SK-N-DZ (cell line): ENCODE measurements around the gene ZBTB7C.

Source experiments
- DNase-seq: peaks from one replicate; pipeline ENCODE4 v3.0.0-alpha.2; 2015; ENCODE audit warnings: low spot score

ZBTB7C gene

GRCh38 chr18:48391868-48392267 is 17.3 kb downstream of the ZBTB7C start:
- DNase-seq = no peak

- DNase-seq = no peak
Measured at GRCh38 chr18:48390641-48391040, 18.5 kb downstream of the ZBTB7C start.

DNA sequence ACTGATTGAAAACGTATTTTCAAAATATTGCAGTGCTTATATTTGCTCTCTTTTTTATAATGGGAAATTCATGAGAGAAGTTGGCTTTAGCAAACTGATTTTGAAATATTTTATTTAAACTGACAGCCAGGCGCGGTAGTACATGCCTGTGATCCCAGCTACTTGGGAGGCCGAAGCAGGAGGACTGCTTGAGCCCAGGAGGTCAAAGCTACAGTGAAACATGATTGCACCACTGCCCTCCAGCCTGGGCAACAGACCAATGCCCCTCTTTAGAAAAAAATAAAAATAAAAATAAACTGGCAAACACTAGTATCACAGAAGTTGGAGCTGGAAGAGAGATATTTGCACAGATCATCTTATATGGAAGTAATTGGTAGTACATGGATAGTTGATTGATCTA is 20.7 kb downstream of the ZBTB7C start:
- DNase-seq = no peak

DNA sequence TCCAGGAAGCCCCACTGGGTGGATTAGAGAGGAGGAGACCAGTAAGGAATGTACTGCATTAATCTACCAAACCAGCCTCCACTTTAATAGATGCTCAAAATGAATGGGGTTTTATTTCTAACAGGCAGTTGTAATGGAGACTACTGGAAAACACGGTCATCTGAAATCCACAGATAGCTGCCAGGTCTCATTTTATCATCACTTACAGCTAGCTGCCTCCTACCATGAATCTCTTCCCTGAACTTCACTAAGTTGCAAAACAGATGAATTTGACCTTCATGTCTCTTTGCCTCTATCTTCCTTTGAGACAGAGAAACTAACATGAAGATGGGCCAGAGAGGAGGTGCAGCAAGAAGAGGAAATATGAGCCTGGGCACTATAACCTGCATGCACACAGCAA is 21.9 kb downstream of the ZBTB7C start:
- no peak for DNase-seq

GRCh38 chr18:48385596-48385995 is 23.6 kb downstream of the ZBTB7C start:
- no peak for DNase-seq

- no peak for DNase-seq
Measured at GRCh38 chr18:48376934-48377333, 32.2 kb downstream of the ZBTB7C start.

DNA sequence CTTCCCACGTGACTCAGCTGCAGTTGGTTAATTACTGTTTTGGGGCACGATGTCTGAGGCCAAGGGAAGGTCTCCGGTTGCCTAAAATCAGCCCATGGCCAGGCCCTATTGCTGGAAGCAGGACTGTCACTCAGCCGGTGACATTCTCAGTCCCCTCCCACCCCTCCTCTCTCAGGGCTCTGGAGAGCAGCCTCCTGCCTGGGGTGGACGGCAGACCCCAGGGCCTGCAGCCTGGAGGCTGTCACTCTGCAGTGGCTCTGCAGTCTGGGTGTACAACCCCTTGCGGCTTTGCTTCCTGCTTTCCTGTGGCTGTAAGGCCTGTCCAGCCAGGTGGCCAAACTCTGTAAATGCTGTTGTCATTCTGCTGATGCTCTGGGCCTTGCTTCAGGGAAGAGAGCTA is 32.8 kb downstream of the ZBTB7C start:
- DNase-seq = no peak

GRCh38 chr18:48375150-48375800 is 33.9 kb downstream of the ZBTB7C start:
- DNase-seq = no peak

- no peak for DNase-seq
Measured at GRCh38 chr18:48374423-48375149, 34.6 kb downstream of the ZBTB7C start.

- no peak for DNase-seq
Measured at GRCh38 chr18:48371854-48372602, 37.2 kb downstream of the ZBTB7C start.

GRCh38 chr18:48367557-48367956 is 41.6 kb downstream of the ZBTB7C start:
- no peak for DNase-seq

DNA sequence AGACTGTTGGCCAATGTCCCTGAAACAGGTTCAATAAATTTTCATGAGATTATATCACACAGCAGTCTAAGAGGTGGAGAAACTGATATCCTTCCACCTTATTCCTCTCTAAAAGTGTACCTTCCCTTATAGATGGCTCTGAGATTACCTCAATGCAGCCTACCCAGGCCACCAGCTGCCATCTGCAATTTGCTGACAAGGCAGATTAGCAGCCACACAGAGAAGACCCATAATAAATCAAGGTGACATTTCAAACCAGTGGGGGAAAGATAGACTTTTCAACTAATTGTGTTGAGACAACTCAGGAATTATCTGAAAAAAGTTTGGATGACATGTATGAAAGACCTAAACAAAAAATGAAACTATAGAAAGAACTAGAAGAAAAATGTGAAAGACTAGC is 43.2 kb downstream of the ZBTB7C start:
- no peak for DNase-seq

DNA sequence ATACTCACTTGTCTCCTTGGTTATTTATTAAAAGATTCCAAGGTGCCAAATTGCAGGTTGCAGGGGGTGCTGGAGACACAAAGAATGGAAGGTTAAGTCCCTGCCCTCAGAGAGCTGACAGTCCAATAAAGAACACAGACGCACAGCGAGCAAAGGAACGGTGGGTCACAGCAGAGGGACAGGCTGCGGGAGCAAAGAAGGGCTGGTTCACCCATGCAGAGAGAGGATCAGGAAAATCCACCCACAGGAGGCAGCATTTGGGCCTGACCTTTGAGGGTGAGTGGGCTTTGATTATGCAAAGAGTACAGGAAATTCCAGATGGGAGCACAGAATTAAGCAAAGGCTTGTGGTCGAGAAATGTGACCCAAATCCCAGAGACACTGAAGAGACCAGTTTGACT is 45.0 kb downstream of the ZBTB7C start:
- no peak for DNase-seq

- DNase-seq = no peak
Measured at GRCh38 chr18:48363175-48363574, 46.0 kb downstream of the ZBTB7C start.

DNA sequence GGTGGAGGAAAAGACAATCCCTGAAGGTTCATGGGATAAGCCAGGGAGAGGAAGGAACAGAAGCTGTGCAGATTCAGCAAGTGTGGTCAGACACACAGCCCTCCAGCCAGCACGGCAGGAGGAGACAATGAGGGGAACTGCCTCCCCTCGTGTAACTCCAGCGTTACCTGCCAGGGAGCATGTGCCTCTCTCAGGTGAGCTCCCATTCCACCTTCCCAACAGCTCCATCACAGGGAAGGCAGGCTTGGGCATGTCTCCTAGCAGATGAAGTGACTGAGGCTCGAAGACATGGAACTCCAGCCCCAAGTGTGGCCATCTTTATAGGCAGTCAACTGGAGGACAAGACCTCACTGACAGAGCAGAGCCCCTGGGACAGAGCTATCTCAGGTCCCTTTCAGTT is 47.4 kb downstream of the ZBTB7C start:
- DNase-seq = no peak

DNA sequence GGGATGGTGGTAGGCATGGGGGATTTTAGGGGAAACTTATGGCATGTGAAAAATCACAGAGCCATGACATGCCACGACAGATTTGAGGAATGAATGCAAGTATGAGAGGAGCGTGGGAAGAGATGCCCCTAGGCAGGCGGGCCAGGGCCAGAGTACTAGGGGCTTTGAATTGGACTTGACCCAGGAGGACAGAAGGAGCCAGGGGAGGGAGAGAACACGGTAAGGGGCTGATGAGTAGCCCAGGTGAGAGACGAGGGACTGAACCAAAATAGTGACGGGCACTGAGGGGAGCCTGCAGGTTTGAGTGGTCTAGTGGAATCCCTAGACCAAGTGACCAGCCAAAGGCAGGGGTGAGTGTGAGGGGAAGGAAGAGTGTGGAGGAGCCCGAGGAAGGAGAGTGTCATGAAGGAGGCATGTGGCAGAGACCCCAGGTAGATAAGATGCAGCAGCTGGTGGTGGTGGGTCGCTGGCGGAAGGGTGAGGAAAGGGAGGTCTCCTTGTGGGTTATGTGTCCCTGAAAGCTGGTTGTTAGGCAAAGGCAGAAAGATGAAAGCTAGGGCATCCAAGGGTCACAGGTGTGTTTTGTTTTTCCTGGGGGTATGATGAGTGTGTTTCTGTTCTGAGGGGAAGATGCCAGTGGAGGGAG is 48.7 kb downstream of the ZBTB7C start:
- no peak for DNase-seq

DNA sequence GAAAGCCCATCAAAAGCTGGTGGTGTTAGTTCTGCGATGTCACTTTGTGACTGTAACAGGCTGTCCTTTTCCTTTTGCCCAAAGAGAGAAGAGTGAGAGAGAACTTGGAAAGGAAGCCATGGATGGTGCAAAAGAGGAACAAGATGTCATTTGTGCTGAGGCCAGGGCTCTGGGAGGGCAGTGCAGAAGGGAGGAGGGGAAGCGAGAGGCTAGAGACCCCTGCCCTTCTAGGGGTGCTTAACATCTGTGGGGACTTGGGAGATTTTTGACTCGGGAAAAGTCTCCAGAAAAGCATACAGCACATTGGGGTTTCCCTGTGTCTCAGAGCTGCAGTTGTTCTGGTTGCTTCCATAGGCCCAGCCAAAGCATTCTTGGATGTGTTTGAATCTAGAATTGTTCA is 49.6 kb downstream of the ZBTB7C start:
- no peak for DNase-seq

GRCh38 chr18:48358868-48359267 is 50.3 kb downstream of the ZBTB7C start:
- no peak for DNase-seq

- DNase-seq = no peak
Measured at GRCh38 chr18:48356909-48357631, 52.1 kb downstream of the ZBTB7C start.

- no peak for DNase-seq
Measured at GRCh38 chr18:48356151-48356745, 52.9 kb downstream of the ZBTB7C start.
